Naive thymus-derived CD8-positive, alpha-beta T cell (primary cell): ENCODE data around the gene KCNIP4. TPM values are rescaled to one million over a fixed set of nuclear protein-coding genes. Genes with fewer than 3 reads are reported as not detected.

Experiments
- ATAC-seq, 2 donors: fragments of 150-1000 bp; cut with Tn5 transposase in 1 of 2; sonication (Bioruptor Pico), chemical (Tn5 transposase) in 1 of 2; 1 replicate in 1 of 2; 2 replicates in 1 of 2; pipeline ENCODE4 v1.10.0; 2021; ENCODE audit warnings: mild to moderate bottlenecking in 2 of 2, moderate library complexity in 2 of 2
- POLR2A ChIA-PET: fragments of 350-600 bp; sonication (Branson Sonifier 250); formaldehyde crosslinking; loops from one replicate; lab custom pipeline; 2021; ENCODE audit warnings: antibody characterized with exemption; lab: Charles Lee
- DNase-seq, 10 donors: peaks; one replicate each; pipeline versions ENCODE4 v3.0.0 to v3.0.0-alpha.2; 2020 to 2022
- H3K27ac Mint-ChIP-seq, 10 donors: one replicate each; pipeline ENCODE4 v1.8.0; 2020 to 2022; ENCODE audit warnings: mild to moderate bottlenecking in 10 of 10, mixed read lengths in 10 of 10, moderate library complexity in 4 of 10, inconsistent platforms in 1 of 10
- H3K27me3 Mint-ChIP-seq, 5 donors: one replicate each; pipeline ENCODE4 v1.8.0; 2021 to 2022; ENCODE audit warnings: mixed read lengths in 5 of 5
- H3K36me3 Mint-ChIP-seq, 3 donors: one replicate each; pipeline ENCODE4 v1.8.0; 2020 to 2022; ENCODE audit warnings: mixed read lengths in 3 of 3, mild to moderate bottlenecking in 2 of 3, inconsistent platforms in 1 of 3
- H3K4me1 Mint-ChIP-seq, 4 donors: one replicate each; pipeline ENCODE4 v1.8.0; 2021 to 2022; ENCODE audit warnings: mixed read lengths in 4 of 4
- H3K4me3 Mint-ChIP-seq, 10 donors: one replicate each; pipeline ENCODE4 v1.8.0; 2020 to 2022; ENCODE audit warnings: mild to moderate bottlenecking in 10 of 10, mixed read lengths in 10 of 10, moderate library complexity in 6 of 10, inconsistent platforms in 1 of 10
- H3K9me3 Mint-ChIP-seq, 9 donors: one replicate each; pipeline ENCODE4 v1.8.0; 2020 to 2022; ENCODE audit warnings: mixed read lengths in 9 of 9, mild to moderate bottlenecking in 3 of 9, inconsistent platforms in 1 of 9, moderate library complexity in 1 of 9
- polyA plus RNA-seq, 3 donors: library from polyadenylated mRNA; unstranded; fragments of 300-500 nt; fragmentation: Illumina TruSeq; gene quantifications; one replicate each; pipeline ENCODE4 v1.2.3, GENCODE V29; 2021
- total RNA-seq, 8 experiments: library from RNA in 2 of 8; stranded (reverse) in 2 of 8; gene quantifications; one replicate each; pipeline ENCODE4 v1.2.3 and lab custom pipeline; 2021 to 2026

Gene KCNIP4
- total and polyA plus RNA-seq, 5 experiments from 2014 or later, result 0.19 to 0.36 TPM; not detected in 3

- Mint-ChIP-seq H3K27me3 (no peaks in the 10 kb centered on the region), H3K4me3 (no peak overlapping the region), H3K27ac (no peak overlapping the region), H3K36me3 (no peaks in the 10 kb centered on the region), H3K4me1 (no peaks in the 10 kb centered on the region), H3K9me3 (peaks cover 0 to 21% (median 5%) of the 10 kb centered on the region in 9 donors)
- POLR2A ChIA-PET, result no interaction called here
- DNase-seq (no peak), ATAC-seq (no peak)
These were observed 830.9 kb downstream of the KCNIP4 start for GRCh38 chr4:21117541-21118180.

GRCh38 chr4:21113496-21114223 is 834.9 kb downstream of the KCNIP4 start:
- DNase-seq, result no peak

GRCh38 chr4:21102667-21103066 is 845.9 kb downstream of the KCNIP4 start:
- Mint-ChIP-seq H3K27ac (no peak overlapping the region), H3K36me3 (no peaks in the 10 kb centered on the region), H3K9me3 (peaks cover 0 to 27% (median 12%) of the 10 kb centered on the region in 9 donors), H3K27me3 (no peaks in the 10 kb centered on the region), H3K4me1 (peaks cover 0 to 3% (median 0%) of the 10 kb centered on the region in 4 donors), H3K4me3 (no peak overlapping the region)
- ATAC-seq (peak in 1 of 2 donors; percentile 33), DNase-seq (no peak)
- POLR2A ChIA-PET, result no interaction called here

More at GRCh38 chr4:21113496-21114223, 834.9 kb downstream of the KCNIP4 start:
- ATAC-seq, result no peak
- H3K9me3 Mint-ChIP-seq, result peaks cover 0 to 21% (median 10%) of the 10 kb centered on the region in 9 donors
- peaks cover 0 to 2% (median 0%) of the 10 kb centered on the region in 3 donors for H3K36me3 Mint-ChIP-seq
- POLR2A ChIA-PET, result no interaction called here
- no peak overlapping the region for H3K4me3 Mint-ChIP-seq
- H3K27ac Mint-ChIP-seq, result no peak overlapping the region
- H3K27me3 Mint-ChIP-seq, result no peaks in the 10 kb centered on the region
- no peaks in the 10 kb centered on the region for H3K4me1 Mint-ChIP-seq

GRCh38 chr4:21097865-21098264 is 850.7 kb downstream of the KCNIP4 start:
- DNase-seq (no peak), ATAC-seq (no peak)
- POLR2A ChIA-PET, result no interaction called here
- Mint-ChIP-seq H3K36me3 (no peaks in the 10 kb centered on the region), H3K27ac (no peak overlapping the region), H3K9me3 (peaks cover 0 to 21% (median 6%) of the 10 kb centered on the region in 9 donors), H3K4me1 (peaks cover 0 to 3% (median 0%) of the 10 kb centered on the region in 4 donors), H3K4me3 (no peak overlapping the region), H3K27me3 (no peaks in the 10 kb centered on the region)

GRCh38 chr4:21097026-21097425 is 851.5 kb downstream of the KCNIP4 start:
- Mint-ChIP-seq H3K36me3 (no peaks in the 10 kb centered on the region), H3K9me3 (peaks cover 0 to 23% (median 5%) of the 10 kb centered on the region in 9 donors), H3K4me1 (no peaks in the 10 kb centered on the region), H3K27me3 (no peaks in the 10 kb centered on the region), H3K27ac (no peak overlapping the region), H3K4me3 (no peak overlapping the region)
- POLR2A ChIA-PET, result no interaction called here
- ATAC-seq (no peak), DNase-seq (no peak)

- Mint-ChIP-seq H3K27me3 (no peaks in the 10 kb centered on the region), H3K36me3 (peaks cover 0 to 20% (median 3%) of the 10 kb centered on the region in 3 donors), H3K9me3 (peaks cover 0 to 29% (median 14%) of the 10 kb centered on the region in 9 donors), H3K27ac (no peak overlapping the region), H3K4me3 (no peak overlapping the region), H3K4me1 (peaks cover 0 to 4% (median 2%) of the 10 kb centered on the region in 4 donors)
- no peak for ATAC-seq
- DNase-seq, result no peak
- POLR2A ChIA-PET, result no interaction called here
These were observed 856.0 kb downstream of the KCNIP4 start for GRCh38 chr4:21092531-21092930.

GRCh38 chr4:21090094-21090666 is 858.4 kb downstream of the KCNIP4 start:
- H3K4me3 Mint-ChIP-seq, result no peak overlapping the region
- H3K4me1 Mint-ChIP-seq, result peaks cover 0 to 4% (median 2%) of the 10 kb centered on the region in 4 donors
- POLR2A ChIA-PET, result no interaction called here
- no peaks in the 10 kb centered on the region for H3K27me3 Mint-ChIP-seq
- ATAC-seq (no peak), DNase-seq (no peak)
- peaks cover 0 to 22% (median 3%) of the 10 kb centered on the region in 3 donors for H3K36me3 Mint-ChIP-seq
- peaks cover 0 to 33% (median 15%) of the 10 kb centered on the region in 9 donors for H3K9me3 Mint-ChIP-seq
- H3K27ac Mint-ChIP-seq, result no peak overlapping the region

GRCh38 chr4:21083413-21083812 is 865.2 kb downstream of the KCNIP4 start:
- H3K4me1 Mint-ChIP-seq, result peaks cover 0 to 6% (median 2%) of the 10 kb centered on the region in 4 donors
- DNase-seq, result no peak
- H3K9me3 Mint-ChIP-seq, result peaks cover 0 to 16% (median 7%) of the 10 kb centered on the region in 9 donors
- H3K4me3 Mint-ChIP-seq, result no peak overlapping the region
- no peak for ATAC-seq
- POLR2A ChIA-PET, result no interaction called here
- no peaks in the 10 kb centered on the region for H3K27me3 Mint-ChIP-seq
- H3K36me3 Mint-ChIP-seq, result peaks cover 0 to 13% (median 2%) of the 10 kb centered on the region in 3 donors
- peak overlapping the region in 1 of 10 donors; percentile 2 for H3K27ac Mint-ChIP-seq

GRCh38 chr4:21077967-21078366 is 870.6 kb downstream of the KCNIP4 start:
- peaks cover 0 to 5% (median 0%) of the 10 kb centered on the region in 3 donors for H3K36me3 Mint-ChIP-seq
- peaks cover 0 to 27% (median 5%) of the 10 kb centered on the region in 9 donors for H3K9me3 Mint-ChIP-seq
- H3K4me1 Mint-ChIP-seq, result peaks cover 0 to 2% (median 0%) of the 10 kb centered on the region in 4 donors
- POLR2A ChIA-PET, result no interaction called here
- ATAC-seq (no peak), DNase-seq (no peak)
- H3K4me3 Mint-ChIP-seq, result no peak overlapping the region
- H3K27ac Mint-ChIP-seq, result no peak overlapping the region
- H3K27me3 Mint-ChIP-seq, result no peaks in the 10 kb centered on the region

- Mint-ChIP-seq H3K27ac (no peak overlapping the region), H3K9me3 (peaks cover 0 to 13% (median 7%) of the 10 kb centered on the region in 9 donors), H3K4me3 (no peak overlapping the region), H3K4me1 (no peaks in the 10 kb centered on the region), H3K27me3 (no peaks in the 10 kb centered on the region), H3K36me3 (no peaks in the 10 kb centered on the region)
- DNase-seq, result no peak
- POLR2A ChIA-PET, result no interaction called here
- no peak for ATAC-seq
These were observed 881.2 kb downstream of the KCNIP4 start for GRCh38 chr4:21067351-21067750.

GRCh38 chr4:21061902-21062301 is 886.7 kb downstream of the KCNIP4 start:
- POLR2A ChIA-PET, result no interaction called here
- H3K4me1 Mint-ChIP-seq, result no peaks in the 10 kb centered on the region
- ATAC-seq, result no peak
- no peak overlapping the region for H3K27ac Mint-ChIP-seq
- H3K4me3 Mint-ChIP-seq, result no peak overlapping the region
- H3K36me3 Mint-ChIP-seq, result no peaks in the 10 kb centered on the region
- DNase-seq, result no peak
- no peaks in the 10 kb centered on the region for H3K27me3 Mint-ChIP-seq
- peaks cover 0 to 14% (median 8%) of the 10 kb centered on the region in 9 donors for H3K9me3 Mint-ChIP-seq

GRCh38 chr4:21046141-21046540 is 902.4 kb downstream of the KCNIP4 start:
- H3K36me3 Mint-ChIP-seq, result no peaks in the 10 kb centered on the region
- H3K9me3 Mint-ChIP-seq, result peaks cover 0 to 10% (median 3%) of the 10 kb centered on the region in 9 donors
- DNase-seq (no peak), ATAC-seq (no peak)
- POLR2A ChIA-PET, result no interaction called here
- no peak overlapping the region for H3K27ac Mint-ChIP-seq
- peaks cover 0 to 1% (median 0%) of the 10 kb centered on the region in 5 donors for H3K27me3 Mint-ChIP-seq
- H3K4me3 Mint-ChIP-seq, result no peak overlapping the region
- H3K4me1 Mint-ChIP-seq, result no peaks in the 10 kb centered on the region

GRCh38 chr4:21045119-21045518 is 903.5 kb downstream of the KCNIP4 start:
- H3K4me3 Mint-ChIP-seq, result no peak overlapping the region
- DNase-seq, result no peak

More at GRCh38 chr4:21045119-21045518, 903.5 kb downstream of the KCNIP4 start:
- peaks cover 0 to 10% (median 4%) of the 10 kb centered on the region in 9 donors for H3K9me3 Mint-ChIP-seq
- no peak overlapping the region for H3K27ac Mint-ChIP-seq
- no peaks in the 10 kb centered on the region for H3K4me1 Mint-ChIP-seq
- peaks cover 0 to 1% (median 0%) of the 10 kb centered on the region in 5 donors for H3K27me3 Mint-ChIP-seq
- ATAC-seq, result no peak
- POLR2A ChIA-PET, result no interaction called here
- no peaks in the 10 kb centered on the region for H3K36me3 Mint-ChIP-seq
